ENCODE results near the gene DCST2.

DCST2 gene

GRCh38 chr1:155012026-155012546 lies 21.5 kb downstream of the DCST2 start:
- peak in 54 of 56 donors; percentile 24 to 92 (median 82) for DNase-seq

DNA sequence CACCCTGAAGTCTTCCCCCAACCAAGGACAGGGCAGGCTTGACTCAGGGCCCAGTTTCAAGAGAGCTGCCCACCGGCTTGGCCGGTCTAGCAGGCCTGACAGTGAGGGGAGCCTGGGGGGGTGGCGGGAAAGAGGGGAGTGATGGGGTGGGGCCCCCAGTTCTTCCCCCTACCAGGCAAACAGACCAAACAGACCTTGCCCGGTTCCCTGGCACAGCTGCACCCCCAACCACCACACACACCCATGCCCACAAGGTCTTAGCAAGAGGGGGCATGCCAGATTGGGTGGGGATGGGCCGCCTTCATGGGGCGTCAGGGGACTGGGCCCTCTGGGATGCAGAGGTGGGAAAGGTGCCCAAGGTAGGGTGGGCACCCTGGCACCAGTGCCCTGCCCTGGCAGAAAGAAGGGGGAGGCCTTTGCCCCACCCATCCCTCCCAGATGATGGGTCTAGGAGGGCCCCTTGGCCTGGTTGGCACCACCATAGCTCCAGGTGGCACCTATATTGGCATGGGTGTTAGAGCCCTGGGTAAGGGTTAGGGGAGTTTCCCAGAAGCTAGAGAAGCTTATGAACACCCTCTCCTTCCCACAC lies 22.1 kb downstream of the DCST2 start:
- no peak for DNase-seq

- DNase-seq = no peak
Measured at GRCh38 chr1:155011004-155011416, 22.6 kb downstream of the DCST2 start.

- peak in 1 of 56 donors; percentile 8 for DNase-seq
Measured at GRCh38 chr1:155010211-155010918, 23.2 kb downstream of the DCST2 start.

GRCh38 chr1:155009742-155010141 lies 23.8 kb downstream of the DCST2 start:
- no peak for DNase-seq

- DNase-seq = no peak
Measured at GRCh38 chr1:155009221-155009711, 24.3 kb downstream of the DCST2 start.

DNA sequence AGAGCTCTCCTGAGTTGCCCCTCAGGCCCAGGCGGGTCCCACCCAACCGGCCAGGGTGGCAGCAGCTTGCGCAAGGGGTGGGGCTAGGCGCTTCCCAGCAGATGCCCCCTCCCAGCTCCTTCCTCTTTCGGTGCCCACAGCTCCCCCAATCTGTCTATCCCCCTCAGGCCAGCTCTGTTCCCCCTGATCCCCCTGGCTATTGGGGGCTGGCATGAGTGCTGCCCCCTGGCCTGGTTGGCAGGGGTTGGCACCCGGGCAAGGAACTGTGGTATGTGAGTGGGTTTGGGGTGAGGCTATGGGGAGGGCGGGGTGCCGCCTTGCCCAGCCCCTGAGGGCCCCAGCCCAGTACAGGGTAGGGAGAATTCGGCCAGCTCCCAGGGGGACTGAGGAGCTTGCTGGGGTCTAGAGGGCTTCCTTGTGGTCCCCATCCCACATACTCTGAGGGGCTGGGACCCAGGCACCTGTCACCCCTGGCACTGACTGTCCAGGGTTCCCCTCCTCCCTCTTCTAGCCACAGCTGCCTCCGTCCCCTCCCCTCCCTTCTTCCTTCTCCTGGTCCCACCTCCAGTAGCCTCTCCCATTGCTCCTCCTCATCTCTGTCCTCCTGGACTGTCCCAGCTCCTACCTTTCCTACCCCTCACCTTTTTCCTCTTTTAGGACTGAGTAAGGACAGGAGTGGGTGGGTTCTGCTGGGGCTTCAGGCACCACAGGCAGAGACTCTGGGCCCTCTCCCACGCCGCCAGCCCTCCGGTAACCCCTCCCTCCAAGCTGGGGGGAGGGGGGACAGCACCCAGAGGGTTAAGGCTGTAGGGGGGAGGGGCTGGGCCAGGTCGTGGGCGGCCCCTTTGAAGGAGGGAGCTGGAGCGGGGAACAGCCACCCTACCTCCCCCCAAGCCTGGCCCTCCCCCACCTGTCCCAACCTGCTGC lies 25.3 kb downstream of the DCST2 start:
- DNase-seq = peak in 4 of 56 donors; percentile 12 to 62 (median 39)

GRCh38 chr1:155007251-155007828 lies 26.2 kb downstream of the DCST2 start:
- peak in 40 of 56 donors; percentile 12 to 79 (median 48) for DNase-seq

- DNase-seq = peak in 16 of 56 donors; percentile 9 to 56 (median 30)
Measured at GRCh38 chr1:155006601-155007101, 26.9 kb downstream of the DCST2 start.

DNA sequence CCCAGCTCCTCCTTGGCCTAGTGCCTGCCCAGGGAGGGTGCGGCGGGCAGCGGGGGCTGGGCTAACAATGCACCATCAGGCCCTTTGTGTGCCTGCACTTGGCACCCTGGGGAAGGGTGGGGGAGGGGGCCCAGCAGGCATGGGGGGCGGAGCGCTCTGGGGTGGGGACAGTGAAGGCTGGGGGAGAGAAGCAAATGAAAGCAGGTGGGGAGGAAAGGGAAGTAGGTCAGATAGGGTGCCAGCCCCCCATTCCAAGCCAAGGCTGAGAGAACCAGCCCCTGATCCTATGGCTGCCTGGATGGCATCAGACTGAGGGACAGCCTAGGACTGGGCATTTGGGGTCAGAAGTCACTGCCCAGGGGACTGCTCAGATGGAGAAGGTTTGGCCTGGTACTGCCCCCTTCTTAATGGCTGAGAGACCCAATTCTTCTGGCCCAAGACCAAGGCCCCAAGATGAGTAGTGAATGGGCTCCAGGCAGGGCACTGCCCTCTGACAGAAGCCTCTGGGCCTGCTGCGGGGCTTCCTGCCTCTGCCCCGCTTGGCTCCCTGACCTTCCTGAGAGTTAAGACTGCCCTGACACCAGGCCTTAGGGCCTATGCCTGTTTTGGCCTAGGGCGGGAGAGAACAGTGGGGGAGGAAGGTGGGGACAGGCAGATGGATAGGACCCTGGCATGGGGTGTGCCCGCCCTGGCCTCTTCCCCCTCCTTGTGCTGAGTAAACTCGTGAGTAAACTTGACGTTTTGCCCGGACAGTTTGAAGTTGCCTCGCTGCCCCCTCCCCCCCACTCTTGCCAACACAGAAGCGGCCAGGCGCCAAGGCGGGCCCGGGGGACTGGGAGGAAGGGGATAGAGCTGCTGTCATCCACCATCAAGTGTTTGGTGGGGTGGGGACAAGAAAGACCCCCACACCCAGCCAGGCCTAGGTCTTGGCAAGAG lies 28.2 kb downstream of the DCST2 start:
- DNase-seq = peak in 51 of 56 donors; percentile 29 to 85 (median 66)

GRCh38 chr1:155004352-155005075 lies 29.1 kb downstream of the DCST2 start:
- peak in 13 of 56 donors; percentile 33 to 70 (median 45) for DNase-seq

GRCh38 chr1:155003766-155004351 lies 29.7 kb downstream of the DCST2 start:
- peak in 37 of 56 donors; percentile 19 to 81 (median 60) for DNase-seq

GRCh38 chr1:155003227-155003765 lies 30.3 kb downstream of the DCST2 start:
- peak in 20 of 56 donors; percentile 23 to 67 (median 50) for DNase-seq

GRCh38 chr1:155002464-155003226 lies 30.9 kb downstream of the DCST2 start, which contains the start of gene ZBTB7B:
TSS of gene ZBTB7B (plus strand) at chr1:155002802. CDS start at chr1:155014661, 11,859 bp downstream.
- DNase-seq = peak in 27 of 56 donors; percentile 37 to 84 (median 66)

- peak; percentile 82 to 100 (median 99) for DNase-seq
Measured at GRCh38 chr1:155001675-155002463, 31.7 kb downstream of the DCST2 start.

DNA sequence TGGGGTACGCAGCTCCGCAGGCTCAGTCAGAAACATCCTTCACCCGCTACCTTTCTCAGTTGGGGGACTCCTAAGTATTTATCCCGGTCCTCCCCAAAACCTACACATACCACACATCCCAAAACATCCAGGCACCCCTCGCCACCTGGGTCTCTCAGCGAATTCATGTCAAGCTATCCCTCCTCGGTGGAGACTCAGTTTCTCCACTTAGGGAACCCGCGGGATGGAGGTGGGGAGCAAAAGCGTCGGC lies 32.2 kb downstream of the DCST2 start:
- no peak for DNase-seq

Measured in amygdala (tissue), 56 donors.